Measurements from ENCODE around the gene OBSCN.

GRCh38 chr1:228378090-228378872, 170.4 kb downstream of the OBSCN start:
- TF ChIP-seq POLR2AphosphoS5 (IDR thresholded peaks at IDR 0.05; ENCODE audit: low read depth, low read length), result no peak
- TF ChIP-seq TAF1 (IDR thresholded peaks at IDR 0.05; ENCODE audit: borderline replicate concordance, insufficient read depth, low read length), result no peak
